ENCODE measurements around the gene DNAH7.

Gene DNAH7

GRCh38 chr2:195871326-195871725 lies 197.3 kb downstream of the DNAH7 start:
- DNase-seq (ENCODE audit: low read depth in 1 of 2, low spot score in 1 of 2) = no peak

GRCh38 chr2:195864316-195864715 lies 204.3 kb downstream of the DNAH7 start:
- DNase-seq (ENCODE audit: low read depth in 1 of 2, low spot score in 1 of 2) = no peak

GRCh38 chr2:195863564-195863963 lies 205.1 kb downstream of the DNAH7 start:
- DNase-seq (ENCODE audit: low read depth in 1 of 2, low spot score in 1 of 2) = no peak

GRCh38 chr2:195863121-195863520 lies 205.5 kb downstream of the DNAH7 start:
- DNase-seq (ENCODE audit: low read depth in 1 of 2, low spot score in 1 of 2) = no peak

- no peak for DNase-seq (ENCODE audit: low read depth in 1 of 2, low spot score in 1 of 2)
Measured at GRCh38 chr2:195861821-195862220, 206.8 kb downstream of the DNAH7 start.

- DNase-seq (ENCODE audit: low read depth in 1 of 2, low spot score in 1 of 2) = no peak
Measured at GRCh38 chr2:195859513-195859912, 209.1 kb downstream of the DNAH7 start.

- no peak for DNase-seq (ENCODE audit: low read depth in 1 of 2, low spot score in 1 of 2)
Measured at GRCh38 chr2:195857132-195857531, 211.5 kb downstream of the DNAH7 start.

- no peak for DNase-seq (ENCODE audit: low read depth in 1 of 2, low spot score in 1 of 2)
Measured at GRCh38 chr2:195850764-195851163, 217.9 kb downstream of the DNAH7 start.

- DNase-seq (ENCODE audit: low read depth in 1 of 2, low spot score in 1 of 2) = no peak
Measured at GRCh38 chr2:195848119-195848899, 220.3 kb downstream of the DNAH7 start.

GRCh38 chr2:195842932-195843331 lies 225.7 kb downstream of the DNAH7 start:
- no peak for DNase-seq (ENCODE audit: low read depth in 1 of 2, low spot score in 1 of 2)

- DNase-seq (ENCODE audit: low read depth in 1 of 2, low spot score in 1 of 2) = no peak
Measured at GRCh38 chr2:195838002-195838401, 230.6 kb downstream of the DNAH7 start.

GRCh38 chr2:195836002-195836401 lies 232.6 kb downstream of the DNAH7 start:
- no peak for DNase-seq (ENCODE audit: low read depth in 1 of 2, low spot score in 1 of 2)

GRCh38 chr2:195834836-195835235 lies 233.8 kb downstream of the DNAH7 start:
- no peak for DNase-seq (ENCODE audit: low read depth in 1 of 2, low spot score in 1 of 2)

GRCh38 chr2:195830968-195831950 lies 237.4 kb downstream of the DNAH7 start:
- DNase-seq (ENCODE audit: low read depth in 1 of 2, low spot score in 1 of 2) = no peak

- no peak for DNase-seq (ENCODE audit: low read depth in 1 of 2, low spot score in 1 of 2)
Measured at GRCh38 chr2:195824478-195824877, 244.2 kb downstream of the DNAH7 start.

- no peak for DNase-seq (ENCODE audit: low read depth in 1 of 2, low spot score in 1 of 2)
Measured at GRCh38 chr2:195823206-195823605, 245.4 kb downstream of the DNAH7 start.

- no peak for DNase-seq (ENCODE audit: low read depth in 1 of 2, low spot score in 1 of 2)
Measured at GRCh38 chr2:195821566-195821932, 247.1 kb downstream of the DNAH7 start.

GRCh38 chr2:195820867-195821565 lies 247.6 kb downstream of the DNAH7 start:
- DNase-seq (ENCODE audit: low read depth in 1 of 2, low spot score in 1 of 2) = no peak

GRCh38 chr2:195820373-195820772 lies 248.3 kb downstream of the DNAH7 start:
- DNase-seq (ENCODE audit: low read depth in 1 of 2, low spot score in 1 of 2) = no peak

GRCh38 chr2:195819276-195819675 lies 249.4 kb downstream of the DNAH7 start:
- no peak for DNase-seq (ENCODE audit: low read depth in 1 of 2, low spot score in 1 of 2)

GRCh38 chr2:195818526-195818925 lies 250.1 kb downstream of the DNAH7 start:
- DNase-seq (ENCODE audit: low read depth in 1 of 2, low spot score in 1 of 2) = no peak

All from activated T-helper 1 cell treated with anti-CD3 and anti-CD28 coated beads, Interleukin-2, amount 50 U/mL, for 16 hours (primary cell).